Hematopoietic multipotent progenitor cell treated with erythropoietin and hydrocortisone succinate and interleukin-3 and kit ligand, for 8 days (in vitro differentiated cells): ENCODE results near the gene DENND1B.

ENCODE experiments used
- DNase-seq: peaks from one replicate; pipeline ENCODE4 v3.0.0-alpha.2; 2015

Gene DENND1B

GRCh38 chr1:197680311-197680710 is 95.0 kb downstream of the DENND1B start:
- DNase-seq = no peak

GRCh38 chr1:197677752-197678295 is 97.5 kb downstream of the DENND1B start:
- DNase-seq = no peak

- DNase-seq = no peak
Observed at GRCh38 chr1:197677313-197677712, 98.0 kb downstream of the DENND1B start.

GRCh38 chr1:197675583-197676208 is 99.6 kb downstream of the DENND1B start:
- DNase-seq = peak; percentile 27

GRCh38 chr1:197674286-197674685 is 101.0 kb downstream of the DENND1B start:
- DNase-seq = no peak

- DNase-seq = no peak
Observed at GRCh38 chr1:197673292-197673691, 102.0 kb downstream of the DENND1B start.

- no peak for DNase-seq
Observed at GRCh38 chr1:197672347-197672746, 102.9 kb downstream of the DENND1B start.

- no peak for DNase-seq
Observed at GRCh38 chr1:197671920-197672319, 103.4 kb downstream of the DENND1B start.

- DNase-seq = no peak
Observed at GRCh38 chr1:197671140-197671539, 104.1 kb downstream of the DENND1B start.

GRCh38 chr1:197666769-197667285 is 108.5 kb downstream of the DENND1B start:
- DNase-seq = no peak

- DNase-seq = no peak
Observed at GRCh38 chr1:197664391-197664790, 110.9 kb downstream of the DENND1B start.

GRCh38 chr1:197663162-197663953 is 111.9 kb downstream of the DENND1B start:
- DNase-seq = no peak

- no peak for DNase-seq
Observed at GRCh38 chr1:197660389-197660788, 114.9 kb downstream of the DENND1B start.

GRCh38 chr1:197659171-197659570 is 116.1 kb downstream of the DENND1B start:
- no peak for DNase-seq

- DNase-seq = no peak
Observed at GRCh38 chr1:197649188-197649587, 126.1 kb downstream of the DENND1B start.

- no peak for DNase-seq
Observed at GRCh38 chr1:197638316-197638715, 137.0 kb downstream of the DENND1B start.

GRCh38 chr1:197637406-197637805 is 137.9 kb downstream of the DENND1B start:
- no peak for DNase-seq

- DNase-seq = no peak
Observed at GRCh38 chr1:197633447-197634078, 141.7 kb downstream of the DENND1B start.

GRCh38 chr1:197632651-197633050 is 142.6 kb downstream of the DENND1B start:
- DNase-seq = no peak

GRCh38 chr1:197632005-197632404 is 143.3 kb downstream of the DENND1B start:
- peak; percentile 39 for DNase-seq

GRCh38 chr1:197622371-197622770 is 152.9 kb downstream of the DENND1B start:
- no peak for DNase-seq

GRCh38 chr1:197621761-197622160 is 153.5 kb downstream of the DENND1B start:
- DNase-seq = no peak

- no peak for DNase-seq
Observed at GRCh38 chr1:197620714-197621163, 154.5 kb downstream of the DENND1B start.
